VCaP (cell line): ENCODE data around the gene EXOC6.

ENCODE experiments used
- H3K27ac ChIP-seq: fragments of 450-650 bp; 2 replicates; pipeline ENCODE4 v1.5.1; 2017
- CTCF ChIP-seq: fragments of 450-650 bp; conservative IDR thresholded peaks from 2 replicates; pipeline ENCODE4 v1.5.1; 2017; ENCODE audit warnings: mild to moderate bottlenecking, moderate library complexity

The EXOC6 gene

GRCh38 chr10:93077860-93078337, 229.6 kb downstream of the EXOC6 start:
- TF ChIP-seq CTCF = no peak
- H3K27ac ChIP-seq = no peak overlapping the region

- H3K27ac ChIP-seq = no peak overlapping the region
- no peak for TF ChIP-seq CTCF
Observed at GRCh38 chr10:93079663-93080349, 231.5 kb downstream of the EXOC6 start.

- H3K27ac ChIP-seq = no peak overlapping the region
- peak; percentile 88 for TF ChIP-seq CTCF
Observed at GRCh38 chr10:93080350-93081046, 232.2 kb downstream of the EXOC6 start.

GRCh38 chr10:93081318-93081717, 233.0 kb downstream of the EXOC6 start:
- no peak for TF ChIP-seq CTCF
- no peak overlapping the region for H3K27ac ChIP-seq

GRCh38 chr10:93081834-93082233, 233.5 kb downstream of the EXOC6 start:
- no peak for TF ChIP-seq CTCF
- no peak overlapping the region for H3K27ac ChIP-seq

GRCh38 chr10:93083743-93084539, 235.6 kb downstream of the EXOC6 start:
- TF ChIP-seq CTCF = no peak
- no peak overlapping the region for H3K27ac ChIP-seq

GRCh38 chr10:93085272-93085859, 237.0 kb downstream of the EXOC6 start:
- no peak for TF ChIP-seq CTCF
- no peak overlapping the region for H3K27ac ChIP-seq
